ENCODE measurements around the gene CEBPB.
A peak's percentile ranks its signal among the peaks of the same experiment; 100 is the strongest.

CEBPB gene

GRCh38 chr20:50190251-50191064, at the start of gene CEBPB:
CEBPB (plus strand) TSS chr20:50190830; CDS start chr20:50191034, 204 bp downstream.
- no peaks in the 10 kb centered on the region for H3K36me3 Mint-ChIP-seq (ENCODE audit: low read depth)
- peak; percentile 76 for TF ChIP-seq CTCF (IDR thresholded peaks at IDR 0.05)
- H3K4me3 Mint-ChIP-seq = peak within 1 kb of the TSS; percentile 86
- no peaks in the 10 kb centered on the region for H3K9me3 Mint-ChIP-seq
- H3K4me1 Mint-ChIP-seq = peaks cover 42% of the 10 kb centered on the region
- peaks cover 17% of the 10 kb centered on the region for H3K27me3 Mint-ChIP-seq (ENCODE audit: low read depth, poor library complexity)
- H3K27ac Mint-ChIP-seq = no peak within 1 kb of the TSS
- DNase-seq = peak; percentile 97

GRCh38 chr20:50141018-50141675, 49.5 kb upstream of the CEBPB start:
- TF ChIP-seq CTCF (IDR thresholded peaks at IDR 0.05) = no peak
- Mint-ChIP-seq H3K36me3 (ENCODE audit: low read depth) (peaks cover 27% of the 10 kb centered on the region), H3K4me3 (no peak overlapping the region), H3K4me1 (peaks cover 43% of the 10 kb centered on the region), H3K27ac (no peak overlapping the region), H3K9me3 (no peaks in the 10 kb centered on the region), H3K27me3 (ENCODE audit: low read depth, poor library complexity) (no peaks in the 10 kb centered on the region)
- no peak for DNase-seq

GRCh38 chr20:50141811-50142561, 48.6 kb upstream of the CEBPB start:
- no peaks in the 10 kb centered on the region for H3K9me3 Mint-ChIP-seq
- H3K27ac Mint-ChIP-seq = no peak overlapping the region
- no peak for TF ChIP-seq CTCF (IDR thresholded peaks at IDR 0.05)
- peaks cover 25% of the 10 kb centered on the region for H3K36me3 Mint-ChIP-seq (ENCODE audit: low read depth)
- H3K4me1 Mint-ChIP-seq = peaks cover 52% of the 10 kb centered on the region
- H3K27me3 Mint-ChIP-seq (ENCODE audit: low read depth, poor library complexity) = no peaks in the 10 kb centered on the region
- DNase-seq = no peak
- no peak overlapping the region for H3K4me3 Mint-ChIP-seq

- TF ChIP-seq CTCF (IDR thresholded peaks at IDR 0.05) = no peak
- no peaks in the 10 kb centered on the region for H3K27me3 Mint-ChIP-seq (ENCODE audit: low read depth, poor library complexity)
- DNase-seq = no peak
- H3K4me1 Mint-ChIP-seq = peaks cover 53% of the 10 kb centered on the region
- H3K9me3 Mint-ChIP-seq = no peaks in the 10 kb centered on the region
- H3K27ac Mint-ChIP-seq = peak overlapping the region; percentile 78
- peaks cover 19% of the 10 kb centered on the region for H3K36me3 Mint-ChIP-seq (ENCODE audit: low read depth)
- H3K4me3 Mint-ChIP-seq = no peak overlapping the region
These were observed 47.8 kb upstream of the CEBPB start for GRCh38 chr20:50142812-50143211.

- Mint-ChIP-seq H3K27ac (no peak overlapping the region), H3K27me3 (ENCODE audit: low read depth, poor library complexity) (no peaks in the 10 kb centered on the region), H3K9me3 (no peaks in the 10 kb centered on the region), H3K4me1 (peaks cover 42% of the 10 kb centered on the region), H3K4me3 (no peak overlapping the region), H3K36me3 (ENCODE audit: low read depth) (peaks cover 19% of the 10 kb centered on the region)
- TF ChIP-seq CTCF (IDR thresholded peaks at IDR 0.05) = no peak
- DNase-seq = no peak
These were observed 46.3 kb upstream of the CEBPB start for GRCh38 chr20:50144362-50144761.
